Glutamatergic neuron (in vitro differentiated cells): ENCODE measurements around the gene XIST. TPM values are rescaled to one million over a fixed set of nuclear protein-coding genes. Genes with fewer than 3 reads are reported as not detected.

Experiments
- DNase-seq: peaks from one replicate; pipeline ENCODE4 v3.0.0; 2022
- H3K27ac Mint-ChIP-seq: one replicate; pipeline ENCODE4 v1.8.0; 2020; ENCODE audit warnings: mild to moderate bottlenecking, mixed read lengths, inconsistent platforms; ENCODE audit not compliant: unreplicated experiment
- H3K27me3 Mint-ChIP-seq: one replicate; pipeline ENCODE4 v1.8.0; 2020; ENCODE audit warnings: mild to moderate bottlenecking, moderate library complexity, mixed read lengths, inconsistent platforms; ENCODE audit not compliant: unreplicated experiment
- H3K36me3 Mint-ChIP-seq: one replicate; pipeline ENCODE4 v1.8.0; 2020; ENCODE audit warnings: mild to moderate bottlenecking, mixed read lengths, inconsistent platforms; ENCODE audit not compliant: unreplicated experiment
- H3K4me1 Mint-ChIP-seq: one replicate; pipeline ENCODE4 v1.8.0; 2020; ENCODE audit warnings: mild to moderate bottlenecking, low read depth, mixed read lengths, inconsistent platforms; ENCODE audit not compliant: unreplicated experiment
- H3K4me3 Mint-ChIP-seq: one replicate; pipeline ENCODE4 v1.8.0; 2020; ENCODE audit warnings: mild to moderate bottlenecking, mixed read lengths, inconsistent platforms; ENCODE audit not compliant: unreplicated experiment
- H3K9me3 Mint-ChIP-seq: one replicate; pipeline ENCODE4 v1.8.0; 2020; ENCODE audit warnings: mild to moderate bottlenecking, moderate library complexity, mixed read lengths, inconsistent platforms; ENCODE audit not compliant: unreplicated experiment
- total RNA-seq: library from RNA; stranded (reverse); fragmentation: NEBNext Ultra II Directional; extraction: Animal tissue kit (Norgen Biotek cat#: 25700); gene quantifications from one replicate; pipeline ENCODE4 v1.2.1, GENCODE V29; 2021; ENCODE audit not compliant: unreplicated experiment
- TF ChIP-seq, protein P1 (sequence below): fragments of 200-600 bp; sonication (generic); IDR thresholded peaks from one replicate; pipeline ENCODE4 v1.5.0; 2021; ENCODE audit not compliant: partially characterized antibody, unreplicated experiment

Gene XIST
- total RNA-seq, 1 donor from 2014 or later: not detected

GRCh38 chrX:73827406-73827805 lies 25.1 kb downstream of the XIST start:
- Mint-ChIP-seq H3K4me1 (no peaks in the 10 kb centered on the region), H3K4me3 (no peak overlapping the region), H3K27ac (no peak overlapping the region), H3K9me3 (no peaks in the 10 kb centered on the region), H3K27me3 (no peaks in the 10 kb centered on the region), H3K36me3 (no peaks in the 10 kb centered on the region)
- no peak for DNase-seq
- TF ChIP-seq, protein P1, sequence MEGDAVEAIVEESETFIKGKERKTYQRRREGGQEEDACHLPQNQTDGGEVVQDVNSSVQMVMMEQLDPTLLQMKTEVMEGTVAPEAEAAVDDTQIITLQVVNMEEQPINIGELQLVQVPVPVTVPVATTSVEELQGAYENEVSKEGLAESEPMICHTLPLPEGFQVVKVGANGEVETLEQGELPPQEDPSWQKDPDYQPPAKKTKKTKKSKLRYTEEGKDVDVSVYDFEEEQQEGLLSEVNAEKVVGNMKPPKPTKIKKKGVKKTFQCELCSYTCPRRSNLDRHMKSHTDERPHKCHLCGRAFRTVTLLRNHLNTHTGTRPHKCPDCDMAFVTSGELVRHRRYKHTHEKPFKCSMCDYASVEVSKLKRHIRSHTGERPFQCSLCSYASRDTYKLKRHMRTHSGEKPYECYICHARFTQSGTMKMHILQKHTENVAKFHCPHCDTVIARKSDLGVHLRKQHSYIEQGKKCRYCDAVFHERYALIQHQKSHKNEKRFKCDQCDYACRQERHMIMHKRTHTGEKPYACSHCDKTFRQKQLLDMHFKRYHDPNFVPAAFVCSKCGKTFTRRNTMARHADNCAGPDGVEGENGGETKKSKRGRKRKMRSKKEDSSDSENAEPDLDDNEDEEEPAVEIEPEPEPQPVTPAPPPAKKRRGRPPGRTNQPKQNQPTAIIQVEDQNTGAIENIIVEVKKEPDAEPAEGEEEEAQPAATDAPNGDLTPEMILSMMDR: no peak

DNA sequence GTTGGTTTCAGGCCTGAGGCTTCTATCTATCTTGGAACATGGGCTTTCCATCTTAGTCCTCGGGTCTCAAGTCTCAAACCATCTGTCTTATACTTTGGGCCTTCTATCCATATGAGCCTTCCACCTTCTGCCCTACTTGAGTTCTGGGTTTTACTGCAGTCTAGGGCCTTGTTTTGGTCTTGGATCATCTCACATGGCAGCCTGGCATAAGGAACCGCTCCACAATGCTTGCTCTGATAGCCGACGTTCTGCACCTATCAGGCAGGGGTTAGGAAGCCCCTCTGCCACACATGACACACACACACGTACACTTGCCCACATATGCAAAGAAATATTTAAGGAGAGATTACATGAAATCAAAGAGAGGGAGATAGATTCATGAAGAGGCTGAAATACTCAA lies 25.5 kb downstream of the XIST start:
- Mint-ChIP-seq H3K4me3 (no peak overlapping the region), H3K36me3 (no peaks in the 10 kb centered on the region), H3K4me1 (no peaks in the 10 kb centered on the region), H3K27ac (no peak overlapping the region), H3K27me3 (no peaks in the 10 kb centered on the region), H3K9me3 (no peaks in the 10 kb centered on the region)
- no peak for DNase-seq
- TF ChIP-seq, protein P1: no peak

GRCh38 chrX:73825569-73825968 lies 26.9 kb downstream of the XIST start:
- Mint-ChIP-seq H3K4me1 (no peaks in the 10 kb centered on the region), H3K4me3 (no peak overlapping the region), H3K27ac (no peak overlapping the region), H3K9me3 (no peaks in the 10 kb centered on the region), H3K27me3 (no peaks in the 10 kb centered on the region), H3K36me3 (no peaks in the 10 kb centered on the region)
- TF ChIP-seq, protein P1: no peak
- no peak for DNase-seq

GRCh38 chrX:73823473-73824004 lies 29.0 kb downstream of the XIST start:
- TF ChIP-seq, protein P1: no peak
- H3K9me3 Mint-ChIP-seq: no peaks in the 10 kb centered on the region
- H3K4me3 Mint-ChIP-seq: no peak overlapping the region
- no peaks in the 10 kb centered on the region for H3K27me3 Mint-ChIP-seq
- no peaks in the 10 kb centered on the region for H3K4me1 Mint-ChIP-seq
- no peaks in the 10 kb centered on the region for H3K36me3 Mint-ChIP-seq
- no peak overlapping the region for H3K27ac Mint-ChIP-seq
- no peak for DNase-seq

GRCh38 chrX:73822775-73823174 lies 29.7 kb downstream of the XIST start:
- H3K27me3 Mint-ChIP-seq: no peaks in the 10 kb centered on the region
- TF ChIP-seq, protein P1: no peak
- no peaks in the 10 kb centered on the region for H3K36me3 Mint-ChIP-seq
- H3K4me3 Mint-ChIP-seq: no peak overlapping the region
- H3K9me3 Mint-ChIP-seq: no peaks in the 10 kb centered on the region
- no peak overlapping the region for H3K27ac Mint-ChIP-seq
- no peaks in the 10 kb centered on the region for H3K4me1 Mint-ChIP-seq
- no peak for DNase-seq
